ENCODE data around the gene ATXN7L1.

- TF ChIP-seq, protein P1, sequence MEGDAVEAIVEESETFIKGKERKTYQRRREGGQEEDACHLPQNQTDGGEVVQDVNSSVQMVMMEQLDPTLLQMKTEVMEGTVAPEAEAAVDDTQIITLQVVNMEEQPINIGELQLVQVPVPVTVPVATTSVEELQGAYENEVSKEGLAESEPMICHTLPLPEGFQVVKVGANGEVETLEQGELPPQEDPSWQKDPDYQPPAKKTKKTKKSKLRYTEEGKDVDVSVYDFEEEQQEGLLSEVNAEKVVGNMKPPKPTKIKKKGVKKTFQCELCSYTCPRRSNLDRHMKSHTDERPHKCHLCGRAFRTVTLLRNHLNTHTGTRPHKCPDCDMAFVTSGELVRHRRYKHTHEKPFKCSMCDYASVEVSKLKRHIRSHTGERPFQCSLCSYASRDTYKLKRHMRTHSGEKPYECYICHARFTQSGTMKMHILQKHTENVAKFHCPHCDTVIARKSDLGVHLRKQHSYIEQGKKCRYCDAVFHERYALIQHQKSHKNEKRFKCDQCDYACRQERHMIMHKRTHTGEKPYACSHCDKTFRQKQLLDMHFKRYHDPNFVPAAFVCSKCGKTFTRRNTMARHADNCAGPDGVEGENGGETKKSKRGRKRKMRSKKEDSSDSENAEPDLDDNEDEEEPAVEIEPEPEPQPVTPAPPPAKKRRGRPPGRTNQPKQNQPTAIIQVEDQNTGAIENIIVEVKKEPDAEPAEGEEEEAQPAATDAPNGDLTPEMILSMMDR (IDR thresholded peaks at IDR 0.05): no peak
- no peak for TF ChIP-seq POLR2AphosphoS5 (IDR thresholded peaks at IDR 0.05)
- TF ChIP-seq EP300 (IDR thresholded peaks at IDR 0.05): no peak
- TF ChIP-seq POLR2A (IDR thresholded peaks at IDR 0.05): no peak
These were observed 235.2 kb downstream of the ATXN7L1 start for GRCh38 chr7:105640956-105641810.
